HEK293 (cell line): ENCODE results near the gene FGF9.

Source experiments
- CTCF ChIA-PET: fragments of 350-600 bp; formaldehyde crosslinking; extraction: SDS; loops from one replicate; lab custom pipeline; 2021; ENCODE audit warnings: antibody characterized with exemption; lab: Yijun Ruan, JAX
- POLR2A ChIA-PET: fragments of 300-600 bp; formaldehyde crosslinking; extraction: SDS; loops from one replicate; lab custom pipeline; 2020; ENCODE audit warnings: antibody characterized with exemption, inconsistent platforms; lab: Yijun Ruan, JAX
- H3K27ac ChIP-seq: fragments of 200-500 bp; sonication (Bioruptor generic); 2 replicates; pipeline ENCODE4 v1.5.1; 2014; ENCODE audit warnings: low read depth, low read length, control low read depth, inconsistent platforms; ENCODE audit errors: extremely low read depth
- H3K36me3 ChIP-seq, 2 experiments: fragments of 200-500 bp in 1 of 2; sonication (Bioruptor generic) in 1 of 2; 1 replicate in 1 of 2; 2 replicates in 1 of 2; pipeline ENCODE4 v1.5.1; 2014 to 2017; ENCODE audit warnings: inconsistent platforms in 2 of 2, low read length in 2 of 2; ENCODE audit not compliant: control insufficient read depth in 2 of 2, insufficient read depth in 1 of 2
- H3K4me1 ChIP-seq: fragments of 200-500 bp; sonication (Bioruptor generic); 2 replicates; pipeline ENCODE4 v1.5.1; 2014; ENCODE audit warnings: mild to moderate bottlenecking, low read length, inconsistent platforms; ENCODE audit not compliant: control insufficient read depth, insufficient read depth
- H3K4me3 ChIP-seq: 2 replicates; pipeline ENCODE4 v1.5.1; 2011; ENCODE audit warnings: low read depth, mild to moderate bottlenecking, control low read depth, low read length, moderate library complexity
- H3K9me3 ChIP-seq: fragments of 200-500 bp; sonication (Bioruptor generic); 2 replicates; pipeline ENCODE4 v1.5.1; 2014; ENCODE audit warnings: low read depth, low read length, inconsistent platforms; ENCODE audit not compliant: control insufficient read depth, insufficient read depth
- CTCF ChIP-seq: fragments of 450-650 bp; formaldehyde crosslinking; IDR thresholded peaks from 2 replicates; pipeline ENCODE4 v1.5.1; 2016; ENCODE audit warnings: missing biosample characterization, missing genetic modification characterization
- EGR2 ChIP-seq: fragments of 450-650 bp; formaldehyde crosslinking; IDR thresholded peaks from 2 replicates; pipeline ENCODE4 v1.5.1; 2016; ENCODE audit warnings: low read depth, missing biosample characterization, missing genetic modification characterization
- PRDM2 ChIP-seq: fragments of 450-650 bp; formaldehyde crosslinking; IDR thresholded peaks from 2 replicates; pipeline ENCODE4 v1.5.1; 2016; ENCODE audit warnings: missing biosample characterization, missing genetic modification characterization, borderline replicate concordance
- PRDM4 ChIP-seq: fragments of 450-650 bp; formaldehyde crosslinking; IDR thresholded peaks from 2 replicates; pipeline ENCODE4 v1.5.1; 2017; ENCODE audit warnings: missing biosample characterization, missing genetic modification characterization
- TRIM28 ChIP-seq: IDR thresholded peaks from 2 replicates; pipeline ENCODE4 v1.6.1; 2011; ENCODE audit warnings: low read length, control low read depth, borderline replicate concordance
- ZBTB1 ChIP-seq: fragments of 450-650 bp; formaldehyde crosslinking; IDR thresholded peaks from 2 replicates; pipeline ENCODE4 v1.5.1; 2016; ENCODE audit warnings: missing biosample characterization, missing genetic modification characterization
- ZBTB10 ChIP-seq: fragments of 450-650 bp; formaldehyde crosslinking; IDR thresholded peaks from 2 replicates; pipeline ENCODE4 v1.5.1; 2016; ENCODE audit warnings: missing biosample characterization, missing genetic modification characterization
- ZBTB8A ChIP-seq: fragments of 450-650 bp; formaldehyde crosslinking; IDR thresholded peaks from 2 replicates; pipeline ENCODE4 v1.5.1; 2016; ENCODE audit warnings: missing biosample characterization, missing genetic modification characterization
- ZFP37 ChIP-seq: fragments of 450-650 bp; formaldehyde crosslinking; IDR thresholded peaks from 2 replicates; pipeline ENCODE4 v1.5.1; 2016; ENCODE audit warnings: missing biosample characterization, missing genetic modification characterization
- ZNF274 ChIP-seq, 2 experiments: fragments of 200-500 bp in 1 of 2; fragments of 450-650 bp in 1 of 2; sonication (Bioruptor generic) in 1 of 2; formaldehyde crosslinking in 1 of 2; IDR thresholded peaks; 2 replicates each; pipeline versions ENCODE4 v1.5.1 to v1.6.1; 2014 to 2016; ENCODE audit warnings: borderline replicate concordance in 1 of 2, inconsistent platforms in 1 of 2, low read length in 1 of 2, missing biosample characterization in 1 of 2, missing genetic modification characterization in 1 of 2
- ZNF488 ChIP-seq: fragments of 450-650 bp; formaldehyde crosslinking; IDR thresholded peaks from 2 replicates; pipeline ENCODE4 v1.5.1; 2016; ENCODE audit warnings: missing biosample characterization, missing genetic modification characterization
- ZNF558 ChIP-seq: fragments of 450-650 bp; formaldehyde crosslinking; IDR thresholded peaks from 2 replicates; pipeline ENCODE4 v1.5.1; 2016; ENCODE audit warnings: missing biosample characterization, missing genetic modification characterization
- ZNF654 ChIP-seq: fragments of 450-650 bp; formaldehyde crosslinking; IDR thresholded peaks from 2 replicates; pipeline ENCODE4 v1.5.1; 2016; ENCODE audit warnings: low read depth, missing biosample characterization, missing genetic modification characterization
- ZSCAN16 ChIP-seq: fragments of 450-650 bp; formaldehyde crosslinking; IDR thresholded peaks from 2 replicates; pipeline ENCODE4 v1.5.1; 2016; ENCODE audit warnings: missing biosample characterization, missing genetic modification characterization
- TF ChIP-seq, protein P1 (sequence below): fragments of 450-650 bp; formaldehyde crosslinking; IDR thresholded peaks from 2 replicates; pipeline ENCODE4 v1.5.1; 2016; ENCODE audit warnings: missing biosample characterization, missing genetic modification characterization, low read depth
- TF ChIP-seq, protein P2 (sequence below): fragments of 450-650 bp; formaldehyde crosslinking; IDR thresholded peaks from 2 replicates; pipeline ENCODE4 v1.5.1; 2016; ENCODE audit warnings: missing biosample characterization, missing genetic modification characterization, low read depth

The FGF9 gene

GRCh38 chr13:21625366-21625765 is 45.5 kb upstream of the FGF9 start:
- Histone ChIP-seq H3K27ac (no peak overlapping the region), H3K4me3 (no peak overlapping the region), H3K36me3 (no peaks in the 10 kb centered on the region), H3K9me3 (no peaks in the 10 kb centered on the region), H3K4me1 (no peaks in the 10 kb centered on the region)
- TF ChIP-seq ZNF654 (tag by site-specific recombination) (peak; percentile 77), CTCF (peak; percentile 49; the same call in 1 of the 2 replicates), ZBTB1 (tag by site-specific recombination) (no peak), ZBTB10 (tag by site-specific recombination) (no peak)
- CTCF ChIA-PET: interaction anchor here (0.5 to 0.6 kb wide), 2 partner anchors 13 to 1176 kb away, joined by 3 to 4 read pairs; no protein-coding TSS in a partner anchor
- POLR2A ChIA-PET: no interaction called here

DNA sequence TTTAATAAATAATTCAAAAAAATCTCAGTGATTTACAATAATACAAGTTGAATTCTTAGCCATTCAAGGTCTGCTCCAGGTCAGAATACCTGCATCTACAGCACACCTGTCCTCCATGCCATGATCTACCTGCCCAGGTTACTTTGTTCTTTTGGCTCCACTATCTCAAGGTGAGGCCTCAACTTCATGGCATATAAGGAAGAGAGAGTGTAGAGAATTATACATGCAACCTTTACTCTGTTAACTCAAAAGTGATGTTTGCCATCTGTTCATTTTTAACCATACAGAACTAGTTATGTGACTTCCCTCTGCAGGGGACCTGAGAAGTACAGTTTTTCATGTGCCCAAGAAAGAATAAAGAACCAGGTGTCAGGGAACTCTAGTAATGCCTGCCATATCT is 38.7 kb upstream of the FGF9 start:
- H3K27ac ChIP-seq: no peak overlapping the region
- H3K4me1 ChIP-seq: no peaks in the 10 kb centered on the region
- H3K36me3 ChIP-seq: no peaks in the 10 kb centered on the region
- POLR2A ChIA-PET: no interaction called here
- CTCF ChIA-PET: no interaction called here
- H3K9me3 ChIP-seq: no peaks in the 10 kb centered on the region
- H3K4me3 ChIP-seq: no peak overlapping the region
- TF ChIP-seq ZNF488 (tag by site-specific recombination): no peak
- TF ChIP-seq ZFP37 (tag by site-specific recombination): no peak
- no peak for TF ChIP-seq ZSCAN16 (tag by site-specific recombination)
- TF ChIP-seq PRDM4: no peak
- TF ChIP-seq TRIM28: no peak
- TF ChIP-seq PRDM2 (tag by site-specific recombination): no peak
- TF ChIP-seq, protein P1, sequence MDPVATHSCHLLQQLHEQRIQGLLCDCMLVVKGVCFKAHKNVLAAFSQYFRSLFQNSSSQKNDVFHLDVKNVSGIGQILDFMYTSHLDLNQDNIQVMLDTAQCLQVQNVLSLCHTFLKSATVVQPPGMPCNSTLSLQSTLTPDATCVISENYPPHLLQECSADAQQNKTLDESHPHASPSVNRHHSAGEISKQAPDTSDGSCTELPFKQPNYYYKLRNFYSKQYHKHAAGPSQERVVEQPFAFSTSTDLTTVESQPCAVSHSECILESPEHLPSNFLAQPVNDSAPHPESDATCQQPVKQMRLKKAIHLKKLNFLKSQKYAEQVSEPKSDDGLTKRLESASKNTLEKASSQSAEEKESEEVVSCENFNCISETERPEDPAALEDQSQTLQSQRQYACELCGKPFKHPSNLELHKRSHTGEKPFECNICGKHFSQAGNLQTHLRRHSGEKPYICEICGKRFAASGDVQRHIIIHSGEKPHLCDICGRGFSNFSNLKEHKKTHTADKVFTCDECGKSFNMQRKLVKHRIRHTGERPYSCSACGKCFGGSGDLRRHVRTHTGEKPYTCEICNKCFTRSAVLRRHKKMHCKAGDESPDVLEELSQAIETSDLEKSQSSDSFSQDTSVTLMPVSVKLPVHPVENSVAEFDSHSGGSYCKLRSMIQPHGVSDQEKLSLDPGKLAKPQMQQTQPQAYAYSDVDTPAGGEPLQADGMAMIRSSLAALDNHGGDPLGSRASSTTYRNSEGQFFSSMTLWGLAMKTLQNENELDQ (tag by site-specific recombination): no peak
- no peak for TF ChIP-seq ZNF558 (tag by site-specific recombination)
- TF ChIP-seq ZBTB8A (tag by site-specific recombination): no peak
- TF ChIP-seq EGR2 (tag by site-specific recombination): no peak
- no peak for TF ChIP-seq ZNF274 (IDR thresholded peaks at IDR 0.05; ENCODE audit: low read length)
- TF ChIP-seq ZNF274 (tag by site-specific recombination; IDR thresholded peaks at IDR 0.05; ENCODE audit: borderline replicate concordance): no peak
- TF ChIP-seq, protein P2, sequence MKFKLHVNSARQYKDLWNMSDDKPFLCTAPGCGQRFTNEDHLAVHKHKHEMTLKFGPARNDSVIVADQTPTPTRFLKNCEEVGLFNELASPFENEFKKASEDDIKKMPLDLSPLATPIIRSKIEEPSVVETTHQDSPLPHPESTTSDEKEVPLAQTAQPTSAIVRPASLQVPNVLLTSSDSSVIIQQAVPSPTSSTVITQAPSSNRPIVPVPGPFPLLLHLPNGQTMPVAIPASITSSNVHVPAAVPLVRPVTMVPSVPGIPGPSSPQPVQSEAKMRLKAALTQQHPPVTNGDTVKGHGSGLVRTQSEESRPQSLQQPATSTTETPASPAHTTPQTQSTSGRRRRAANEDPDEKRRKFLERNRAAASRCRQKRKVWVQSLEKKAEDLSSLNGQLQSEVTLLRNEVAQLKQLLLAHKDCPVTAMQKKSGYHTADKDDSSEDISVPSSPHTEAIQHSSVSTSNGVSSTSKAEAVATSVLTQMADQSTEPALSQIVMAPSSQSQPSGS (tag by site-specific recombination): no peak
